Neural cell (in vitro differentiated cells): ENCODE data around the gene P3H3. TPM values are rescaled to one million over a fixed set of nuclear protein-coding genes. Genes with fewer than 3 reads are reported as not detected.

ENCODE experiments used
- H2AFZ ChIP-seq: fragments of 200-600, 300-800 bp; sonication (generic), shearing (Covaris generic); 2 replicates; pipeline ENCODE4 v1.6.0; 2014; ENCODE audit warnings: low read depth, mild to moderate bottlenecking, antibody characterized with exemption, low read length, moderate library complexity
- H3F3A ChIP-seq: fragments of 200-600 bp; shearing (Covaris generic); 2 replicates; pipeline ENCODE4 v1.6.1; 2016; ENCODE audit warnings: mild to moderate bottlenecking, moderate library complexity, mixed read lengths, antibody characterized with exemption, low read length; ENCODE audit not compliant: insufficient read depth, poor library complexity, severe bottlenecking
- H3K27ac ChIP-seq: fragments of 200-600, 300-800 bp; sonication (generic), shearing (Covaris generic); 2 replicates; pipeline ENCODE4 v1.5.1; 2014; ENCODE audit warnings: mild to moderate bottlenecking, low read length, moderate library complexity
- H3K27me3 ChIP-seq: fragments of 300-800, 200-600 bp; sonication (generic), shearing (Covaris generic); 2 replicates; pipeline ENCODE4 v1.6.0; 2014; ENCODE audit warnings: mild to moderate bottlenecking, low read depth, low read length, moderate library complexity; ENCODE audit not compliant: insufficient read depth
- H3K36me3 ChIP-seq: fragments of 300-800, 200-600 bp; sonication (generic), shearing (Covaris generic); 2 replicates; pipeline ENCODE4 v1.5.1; 2014; ENCODE audit warnings: mild to moderate bottlenecking, antibody characterized with exemption, low read length, moderate library complexity; ENCODE audit not compliant: insufficient read depth
- H3K4me2 ChIP-seq: fragments of 300-800, 200-600 bp; sonication (generic), shearing (Covaris generic); 2 replicates; pipeline ENCODE4 v1.6.0; 2014; ENCODE audit warnings: mild to moderate bottlenecking, low read length
- H3K4me3 ChIP-seq: fragments of 300-800, 200-600 bp; sonication (generic), shearing (Covaris generic); 2 replicates; pipeline ENCODE4 v1.5.1; 2014; ENCODE audit warnings: mild to moderate bottlenecking, low read length, moderate library complexity
- H3K79me2 ChIP-seq: fragments of 200-600 bp; shearing (Covaris generic); replicated peaks from 2 replicates; pipeline ENCODE4 v1.6.0; 2014; ENCODE audit warnings: mild to moderate bottlenecking, low read length, moderate library complexity; ENCODE audit not compliant: insufficient read depth
- H3K9ac ChIP-seq: fragments of 300-800, 200-600 bp; sonication (generic), shearing (Covaris generic); 2 replicates; pipeline ENCODE4 v1.6.1; 2016; ENCODE audit warnings: mild to moderate bottlenecking, low read length, mixed read lengths
- H3K9me2 ChIP-seq: fragments of 200-600 bp; shearing (Covaris generic); 2 replicates; pipeline ENCODE4 v1.6.1; 2016; ENCODE audit warnings: mild to moderate bottlenecking, low read length, mixed read lengths; ENCODE audit not compliant: insufficient read depth
- H3K9me3 ChIP-seq: fragments of 200-600, 300-800 bp; sonication (generic), shearing (Covaris generic); 2 replicates; pipeline ENCODE4 v1.6.1; 2016; ENCODE audit warnings: mild to moderate bottlenecking, mixed run types, low read length, moderate library complexity, mixed read lengths
- H4K20me1 ChIP-seq: fragments of 200-600 bp; shearing (Covaris generic); 2 replicates; pipeline ENCODE4 v1.6.1; 2016; ENCODE audit warnings: mild to moderate bottlenecking, mixed run types; ENCODE audit not compliant: insufficient read depth
- CTCF ChIP-seq: fragments of 450-650 bp; IDR thresholded peaks from 2 replicates; pipeline ENCODE4 v1.5.1; 2014; ENCODE audit warnings: antibody characterized with exemption, mild to moderate bottlenecking, moderate library complexity; ENCODE audit not compliant: poor library complexity, severe bottlenecking
- EP300 ChIP-seq: fragments of 450-650 bp; conservative IDR thresholded peaks from 2 replicates; pipeline ENCODE4 v1.6.1; 2014; ENCODE audit warnings: antibody characterized with exemption, mild to moderate bottlenecking, moderate library complexity; ENCODE audit not compliant: poor library complexity, severe bottlenecking
- EZH2 ChIP-seq: fragments of 200-600, 300-800 bp; shearing (Covaris generic), sonication (generic); IDR thresholded peaks from 2 replicates; pipeline ENCODE4 v1.6.1; 2014; ENCODE audit warnings: antibody characterized with exemption, low read length, borderline replicate concordance, mild to moderate bottlenecking; ENCODE audit not compliant: insufficient read depth, poor library complexity, severe bottlenecking
- MXI1 ChIP-seq: fragments of 450-650 bp; conservative IDR thresholded peaks from 2 replicates; pipeline ENCODE4 v1.6.1; 2014; ENCODE audit warnings: antibody characterized with exemption, mild to moderate bottlenecking; ENCODE audit not compliant: poor library complexity, severe bottlenecking
- POLR2AphosphoS5 ChIP-seq: IDR thresholded peaks from 2 replicates; pipeline ENCODE4 v1.6.1; 2012
- RAD21 ChIP-seq: fragments of 450-650 bp; conservative IDR thresholded peaks from 2 replicates; pipeline ENCODE4 v1.6.1; 2014; ENCODE audit warnings: antibody characterized with exemption, mild to moderate bottlenecking, moderate library complexity
- SMC3 ChIP-seq: fragments of 450-650 bp; conservative IDR thresholded peaks from 2 replicates; pipeline ENCODE4 v1.6.1; 2014; ENCODE audit warnings: antibody characterized with exemption, mild to moderate bottlenecking, moderate library complexity; ENCODE audit not compliant: poor library complexity
- TAF1 ChIP-seq: IDR thresholded peaks from 2 replicates; pipeline ENCODE4 v1.6.1; 2012; ENCODE audit warnings: low read depth
- polyA plus RNA-seq: library from polyadenylated mRNA; depleted of rRNA; stranded (reverse); fragments of >200 nt; gene quantifications from 2 replicates; pipeline ENCODE4 v1.2.3, GENCODE V29; 2014
- TF ChIP-seq, protein P1 (sequence below): IDR thresholded peaks from 2 replicates; pipeline ENCODE4 v1.6.1; 2012; ENCODE audit warnings: borderline replicate concordance

P3H3 gene
- polyA plus RNA-seq, 1 donor from 2014 or later = 58.9 TPM

- H3K4me3 ChIP-seq = peak overlapping the region; percentile 70
- H3K36me3 ChIP-seq = no peaks in the 10 kb centered on the region
- H3K9me2 ChIP-seq = no peaks in the 10 kb centered on the region
- H3K27ac ChIP-seq = peak overlapping the region; percentile 44
- H4K20me1 ChIP-seq = no peaks in the 10 kb centered on the region
- peaks cover 10% of the 10 kb centered on the region for H3F3A ChIP-seq
- H2AFZ ChIP-seq = no peak overlapping the region
- TF ChIP-seq RAD21 (no peak), CTCF (no peak), POLR2AphosphoS5 (no peak), MXI1 (no peak), EP300 (no peak), TAF1 (no peak), SMC3 (no peak), EZH2 (no peak)
- TF ChIP-seq, protein P1, sequence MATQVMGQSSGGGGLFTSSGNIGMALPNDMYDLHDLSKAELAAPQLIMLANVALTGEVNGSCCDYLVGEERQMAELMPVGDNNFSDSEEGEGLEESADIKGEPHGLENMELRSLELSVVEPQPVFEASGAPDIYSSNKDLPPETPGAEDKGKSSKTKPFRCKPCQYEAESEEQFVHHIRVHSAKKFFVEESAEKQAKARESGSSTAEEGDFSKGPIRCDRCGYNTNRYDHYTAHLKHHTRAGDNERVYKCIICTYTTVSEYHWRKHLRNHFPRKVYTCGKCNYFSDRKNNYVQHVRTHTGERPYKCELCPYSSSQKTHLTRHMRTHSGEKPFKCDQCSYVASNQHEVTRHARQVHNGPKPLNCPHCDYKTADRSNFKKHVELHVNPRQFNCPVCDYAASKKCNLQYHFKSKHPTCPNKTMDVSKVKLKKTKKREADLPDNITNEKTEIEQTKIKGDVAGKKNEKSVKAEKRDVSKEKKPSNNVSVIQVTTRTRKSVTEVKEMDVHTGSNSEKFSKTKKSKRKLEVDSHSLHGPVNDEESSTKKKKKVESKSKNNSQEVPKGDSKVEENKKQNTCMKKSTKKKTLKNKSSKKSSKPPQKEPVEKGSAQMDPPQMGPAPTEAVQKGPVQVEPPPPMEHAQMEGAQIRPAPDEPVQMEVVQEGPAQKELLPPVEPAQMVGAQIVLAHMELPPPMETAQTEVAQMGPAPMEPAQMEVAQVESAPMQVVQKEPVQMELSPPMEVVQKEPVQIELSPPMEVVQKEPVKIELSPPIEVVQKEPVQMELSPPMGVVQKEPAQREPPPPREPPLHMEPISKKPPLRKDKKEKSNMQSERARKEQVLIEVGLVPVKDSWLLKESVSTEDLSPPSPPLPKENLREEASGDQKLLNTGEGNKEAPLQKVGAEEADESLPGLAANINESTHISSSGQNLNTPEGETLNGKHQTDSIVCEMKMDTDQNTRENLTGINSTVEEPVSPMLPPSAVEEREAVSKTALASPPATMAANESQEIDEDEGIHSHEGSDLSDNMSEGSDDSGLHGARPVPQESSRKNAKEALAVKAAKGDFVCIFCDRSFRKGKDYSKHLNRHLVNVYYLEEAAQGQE = no peak
- H3K27me3 ChIP-seq = no peaks in the 10 kb centered on the region
- H3K79me2 ChIP-seq = peaks cover 32% of the 10 kb centered on the region
- H3K4me2 ChIP-seq = peak overlapping the region; percentile 25
- H3K9me3 ChIP-seq = no peaks in the 10 kb centered on the region
- peak overlapping the region; percentile 52 for H3K9ac ChIP-seq
Observed at GRCh38 chr12:6824901-6825381, 3.3 kb upstream of the P3H3 start.

DNA sequence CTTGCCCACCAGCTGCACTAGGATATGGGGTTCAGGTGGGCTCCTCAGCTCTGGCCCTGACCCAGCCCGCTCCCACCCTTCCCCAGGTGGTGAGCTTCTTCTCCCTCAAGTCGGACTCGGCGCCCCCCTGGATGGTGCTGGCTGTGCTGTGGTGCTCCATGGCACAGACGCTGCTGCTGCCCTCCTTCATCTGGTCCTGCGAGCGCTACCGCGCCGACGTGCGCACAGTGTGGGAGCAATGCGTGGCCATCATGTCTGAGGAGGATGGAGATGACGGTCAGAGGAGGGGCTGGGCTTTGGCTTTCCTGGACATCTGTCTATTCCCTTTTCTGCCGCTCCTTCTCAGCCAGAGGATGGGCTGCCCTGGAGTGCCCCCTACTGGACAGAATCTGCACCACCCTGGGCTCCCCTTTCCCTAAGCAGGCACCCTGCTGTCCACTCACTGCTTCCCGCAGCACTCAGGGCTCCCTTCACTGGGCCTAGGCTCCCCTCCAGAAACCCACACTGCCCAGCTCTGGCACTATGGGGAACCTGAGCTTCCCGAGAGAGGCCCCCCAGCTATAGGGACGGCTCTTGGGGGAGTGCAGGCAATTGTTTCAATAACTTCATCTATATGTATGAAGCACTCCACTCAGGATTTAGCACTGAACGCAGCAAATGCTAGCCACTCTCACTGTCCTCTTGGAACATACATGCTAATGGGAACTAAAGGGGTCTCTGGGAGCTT lies 2.6 kb upstream of the P3H3 start:
- H3K36me3 ChIP-seq = no peaks in the 10 kb centered on the region
- H3K9me3 ChIP-seq = no peaks in the 10 kb centered on the region
- H3K9ac ChIP-seq = peak overlapping the region; percentile 52
- no peak overlapping the region for H2AFZ ChIP-seq
- H3K27me3 ChIP-seq = no peaks in the 10 kb centered on the region
- H3K4me3 ChIP-seq = peak overlapping the region; percentile 70
- peak overlapping the region; percentile 25 for H3K4me2 ChIP-seq
- peak overlapping the region; percentile 44 for H3K27ac ChIP-seq
- H4K20me1 ChIP-seq = no peaks in the 10 kb centered on the region
- peaks cover 10% of the 10 kb centered on the region for H3F3A ChIP-seq
- no peaks in the 10 kb centered on the region for H3K9me2 ChIP-seq
- peaks cover 33% of the 10 kb centered on the region for H3K79me2 ChIP-seq
- TF ChIP-seq EZH2 = no peak
- peak; percentile 95 for TF ChIP-seq CTCF
- peak; percentile 93 for TF ChIP-seq RAD21
- TF ChIP-seq EP300 = no peak
- peak; percentile 32 for TF ChIP-seq MXI1
- no peak for TF ChIP-seq POLR2AphosphoS5
- no peak for TF ChIP-seq TAF1
- peak; percentile 89 for TF ChIP-seq SMC3
- TF ChIP-seq, protein P1 = no peak
